HepG2 (cell line): ENCODE measurements around the gene CD4. TPM values are rescaled to one million over a fixed set of nuclear protein-coding genes. Genes with fewer than 3 reads are reported as not detected.
A peak's percentile ranks its signal among the peaks of the same experiment; 100 is the strongest.

Experiments used
- ATAC-seq: fragments of 200-7000 bp; cut with Tn5 transposase; 3 replicates; pipeline ENCODE4 v1.9.1; 2020; ENCODE audit warnings: mild to moderate bottlenecking, moderate library complexity
- BruUV-seq: library from RNA; stranded (reverse); fragments of 400-500 nt; replicated peaks from 2 replicates; lab custom pipeline; 2021; lab: Mats Ljungman, UMichigan
- CTCF ChIA-PET: fragments of 300-600 bp; formaldehyde crosslinking; extraction: SDS; loops from one replicate; lab custom pipeline; 2021; ENCODE audit warnings: low total read pairs, inconsistent platforms, low intra/inter-chr PET ratio; lab: Yijun Ruan, JAX
- POLR2A ChIA-PET: fragments of 350-600 bp; sonication (Branson Sonifier 250); formaldehyde crosslinking; loops from one replicate; lab custom pipeline; 2020; ENCODE audit warnings: antibody characterized with exemption, inconsistent platforms; lab: Yijun Ruan, JAX
- DNase-seq: peaks from one replicate; pipeline ENCODE4 v3.0.0-alpha.2; 2015; ENCODE audit warnings: low spot score
- FAIRE-seq: peaks from 3 replicates; lab custom pipeline; 2011; peaks lifted over from hg19 to GRCh38; lab: Jason Lieb, UNC
- H2AFZ ChIP-seq: one replicate; pipeline ENCODE4 v1.6.1; 2011; ENCODE audit warnings: low read length, inconsistent platforms
- H3K27ac ChIP-seq: fragments of 300-600 bp; 3 replicates; pipeline ENCODE4 v1.8.0; 2011; ENCODE audit warnings: mixed run types, mild to moderate bottlenecking, mixed read lengths, low read length, inconsistent platforms; ENCODE audit not compliant: insufficient read depth; ENCODE audit errors: extremely low read length
- H3K27me3 ChIP-seq, 2 experiments: fragments of 200-600 bp in 1 of 2; 2 replicates in 1 of 2; 3 replicates in 1 of 2; pipeline versions ENCODE4 v1.6.0 to v1.8.0; 2011; ENCODE audit warnings: low read length in 2 of 2, mild to moderate bottlenecking in 2 of 2, moderate library complexity in 2 of 2, inconsistent platforms in 1 of 2; ENCODE audit not compliant: insufficient read depth in 2 of 2, control insufficient read depth in 1 of 2
- H3K36me3 ChIP-seq, 2 experiments: fragments of 200-600 bp in 1 of 2; replicated peaks in 1 of 2; 2 replicates in 1 of 2; 3 replicates in 1 of 2; pipeline versions ENCODE4 v1.5.1 to v1.8.0; 2011; ENCODE audit warnings: low read length in 2 of 2, inconsistent platforms in 1 of 2; ENCODE audit not compliant: insufficient read depth in 2 of 2, control insufficient read depth in 1 of 2
- H3K4me1 ChIP-seq: 2 replicates; pipeline ENCODE4 v1.5.1; 2012; ENCODE audit warnings: low read length, inconsistent platforms; ENCODE audit not compliant: insufficient read depth
- H3K4me2 ChIP-seq: 2 replicates; pipeline ENCODE4 v1.6.0; 2011; ENCODE audit warnings: low read depth, low read length, inconsistent platforms
- H3K4me3 ChIP-seq, 3 experiments: fragments of 200-600 bp in 1 of 3; sonication (generic), shearing (Covaris generic) in 1 of 3; replicated peaks in 1 of 3; 2 replicates each; pipeline ENCODE4 v1.5.1; 2011 to 2016; ENCODE audit warnings: low read length in 3 of 3, inconsistent platforms in 2 of 3, low read depth in 2 of 3, mild to moderate bottlenecking in 2 of 3, control low read depth in 1 of 3, mixed read lengths in 1 of 3; ENCODE audit not compliant: insufficient read depth in 1 of 3
- H3K79me2 ChIP-seq: one replicate; pipeline ENCODE4 v1.6.1; 2011; ENCODE audit warnings: low read length, inconsistent platforms; ENCODE audit not compliant: insufficient read depth
- H3K9ac ChIP-seq: 2 replicates; pipeline ENCODE4 v1.6.0; 2011; ENCODE audit warnings: mild to moderate bottlenecking, low read depth, low read length, inconsistent platforms; ENCODE audit not compliant: insufficient read depth
- H3K9me3 ChIP-seq: 2 replicates; pipeline ENCODE4 v1.5.1; 2012; ENCODE audit warnings: mild to moderate bottlenecking, low read length
- H4K20me1 ChIP-seq: 2 replicates; pipeline ENCODE4 v1.6.0; 2011; ENCODE audit warnings: inconsistent platforms, mild to moderate bottlenecking, low read length, moderate library complexity; ENCODE audit not compliant: insufficient read depth
- CENPX ChIP-seq: sonication (generic); formaldehyde crosslinking; IDR thresholded peaks from 2 replicates; pipeline ENCODE4 v1.9.0; 2021; ENCODE audit warnings: mild to moderate bottlenecking, missing genetic modification reagents, moderate library complexity
- IRX3 ChIP-seq: sonication (generic); formaldehyde crosslinking; IDR thresholded peaks from 2 replicates; pipeline ENCODE4 v1.8.1; 2023; ENCODE audit warnings: mild to moderate bottlenecking, low read depth, missing genetic modification reagents, borderline replicate concordance
- KAT2B ChIP-seq: fragments of 150-350 bp; IDR thresholded peaks from 2 replicates; pipeline ENCODE4 v1.6.1; 2014; ENCODE audit warnings: low read depth, low read length, borderline replicate concordance
- MTA1 ChIP-seq: sonication (generic); formaldehyde crosslinking; IDR thresholded peaks from 2 replicates; pipeline ENCODE4 v1.4.0; 2020; ENCODE audit warnings: missing genetic modification reagents, mild to moderate bottlenecking, borderline replicate concordance
- SP1 ChIP-seq, 2 experiments: fragments of 450-650 bp in 1 of 2; sonication (generic) in 1 of 2; formaldehyde crosslinking in 1 of 2; IDR thresholded peaks; 2 replicates each; pipeline versions ENCODE4 v1.4.0 to v1.6.1; 2016 to 2020; ENCODE audit warnings: missing genetic modification reagents in 1 of 2
- ZBTB3 ChIP-seq: sonication (generic); formaldehyde crosslinking; IDR thresholded peaks from 2 replicates; pipeline ENCODE4 v1.4.0; 2020; ENCODE audit warnings: low read depth, mild to moderate bottlenecking, moderate library complexity, missing genetic modification reagents, borderline replicate concordance
- ZNF331 ChIP-seq: sonication (generic); formaldehyde crosslinking; IDR thresholded peaks from 2 replicates; pipeline ENCODE4 v1.4.0; 2020; ENCODE audit warnings: missing genetic modification reagents
- ZNF33B ChIP-seq: sonication (generic); formaldehyde crosslinking; IDR thresholded peaks from 2 replicates; pipeline ENCODE4 v1.5.1; 2020; ENCODE audit warnings: mild to moderate bottlenecking, missing genetic modification reagents
- ZNF7 ChIP-seq: IDR thresholded peaks from 2 replicates; pipeline ENCODE4 v1.6.1; 2016; ENCODE audit warnings: missing biosample characterization, missing genetic modification reagents
- ZNF775 ChIP-seq: sonication (generic); formaldehyde crosslinking; IDR thresholded peaks from 2 replicates; pipeline ENCODE4 v1.4.0; 2020; ENCODE audit warnings: missing genetic modification reagents, mild to moderate bottlenecking, moderate library complexity, borderline replicate concordance
- ZNF878 ChIP-seq: sonication (generic); formaldehyde crosslinking; IDR thresholded peaks from 2 replicates; pipeline ENCODE4 v1.8.1; 2023; ENCODE audit warnings: mild to moderate bottlenecking, missing genetic modification reagents, moderate library complexity
- ZSCAN31 ChIP-seq: sonication (generic); formaldehyde crosslinking; IDR thresholded peaks from 2 replicates; pipeline ENCODE4 v1.5.0; 2020; ENCODE audit warnings: low read depth, mild to moderate bottlenecking, missing genetic modification reagents
- WGBS: methylation state at CpG from one replicate; pipeline ENCODE4 v1.1.6; 2017; ENCODE audit warnings: low lambda C conversion rate; 5-methylcytosine and 5-hydroxymethylcytosine counted together
- in situ Hi-C: cut with HindIII; loops from 2 replicates; pipeline ENCODE4 v1.10.0; 2017; ENCODE audit warnings: low pct_unique_long_range_greater_than_20kb; ENCODE audit not compliant: extremely low pct_ligation_motif_present
- intact Hi-C: fragments of 100-400 bp; cut with micrococcal nuclease; formaldehyde crosslinking; loops from one replicate; pipeline ENCODE4 v1.10.0; 2022; ENCODE audit not compliant: unreplicated experiment
- polyA plus RNA-seq, 8 experiments: library from polyadenylated mRNA; depleted of rRNA in 3 of 8; stranded (reverse) in 7 of 8; unstranded in 1 of 8; fragments of >200 nt; fragmentation: Illumina TruSeq in 4 of 8; extraction: Trizol in 4 of 8; gene quantifications; 2 replicates each; pipeline versions ENCODE4 v1.2.1 to v1.2.3, GENCODE V29; 2011 to 2016; ENCODE audit warnings: low read depth in 4 of 8, missing spikeins in 1 of 8, mixed read lengths in 1 of 8; ENCODE audit not compliant: insufficient read depth in 1 of 8
- total RNA-seq, 5 experiments: library from RNA; depleted of rRNA; stranded (reverse); fragments of >200 nt; fragmentation: Illumina TruSeq; extraction: Trizol; gene quantifications; 2 replicates each; pipeline ENCODE4 v1.2.3, GENCODE V29; 2016; ENCODE audit warnings: low read depth in 1 of 5
- TF ChIP-seq, protein P1 (sequence below): sonication (generic); formaldehyde crosslinking; IDR thresholded peaks from 2 replicates; pipeline ENCODE4; 2020; ENCODE audit warnings: missing genetic modification reagents, mild to moderate bottlenecking, borderline replicate concordance
- TF ChIP-seq, protein P2 (sequence below): sonication (generic); formaldehyde crosslinking; IDR thresholded peaks from 2 replicates; pipeline ENCODE4 v1.5.1; 2020; ENCODE audit warnings: missing genetic modification reagents, mild to moderate bottlenecking, borderline replicate concordance
- TF ChIP-seq, protein P3 (sequence below): IDR thresholded peaks from 2 replicates; pipeline ENCODE4 v1.6.1; 2012; ENCODE audit warnings: inconsistent platforms
- TF ChIP-seq, protein P4 (sequence below): sonication (generic); formaldehyde crosslinking; IDR thresholded peaks from 2 replicates; pipeline ENCODE4 v1.5.1; 2020; ENCODE audit warnings: missing genetic modification reagents, mild to moderate bottlenecking, borderline replicate concordance

Gene CD4
- total and polyA plus RNA-seq, 2 of the 13 experiments (the other 11 are each of a cell fraction or from before 2014, with no cell fraction given), result 0.07 to 0.95 TPM

DNA sequence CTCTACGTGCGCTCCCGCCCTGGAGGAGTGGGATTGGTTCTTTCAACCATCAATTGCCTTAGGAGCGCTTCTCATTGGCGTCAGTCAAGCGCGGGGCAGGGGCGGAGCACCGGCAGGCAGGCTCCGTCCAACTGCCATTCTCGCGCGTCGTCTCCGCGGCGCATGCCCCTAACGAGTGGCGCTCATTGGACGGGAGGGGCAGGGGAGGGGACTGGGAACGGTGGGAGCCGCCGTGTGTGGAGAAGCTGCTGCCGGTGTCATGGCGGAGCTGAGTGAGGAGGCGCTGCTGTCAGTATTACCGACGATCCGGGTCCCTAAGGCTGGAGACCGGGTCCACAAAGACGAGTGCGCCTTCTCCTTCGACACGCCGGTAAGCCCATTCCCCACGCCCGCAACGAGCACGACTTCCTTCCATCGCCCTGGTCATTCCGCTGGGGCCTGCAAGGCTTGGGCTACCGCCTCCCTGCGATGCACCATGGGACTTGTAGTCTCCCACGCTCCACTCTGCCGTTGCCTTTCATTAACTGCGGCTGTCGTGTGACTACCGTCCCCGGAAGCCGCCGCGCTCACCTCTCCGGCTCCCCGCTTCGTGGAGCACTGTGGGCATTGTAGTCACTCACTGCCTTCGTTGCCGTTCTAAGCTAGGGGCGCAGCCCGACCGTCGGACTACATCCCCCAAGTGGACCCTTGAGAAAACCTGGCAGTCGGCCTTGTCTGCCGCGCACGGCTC is 62.8 kb downstream of the CD4 start, which contains the start of gene USP5:
Gene USP5, plus strand, starts transcription at position 230 of the 730 bp plus-strand sequence. Its CDS starts 30 bp downstream, at position 260.
- peak; percentile 86 for ATAC-seq
- peak; percentile 98 for DNase-seq
- H2AFZ ChIP-seq, result peak within 1 kb of the TSS; percentile 25
- peak within 1 kb of the TSS; percentile 82 for H3K27ac ChIP-seq
- TSS peak; percentile 73 for BruUV-seq
- peak within 1 kb of the TSS; percentile 86 for H3K9ac ChIP-seq
- FAIRE-seq, result no peak
- H3K4me1 ChIP-seq, result peaks cover 33% of the 10 kb centered on the region
- no peaks in the 10 kb centered on the region; the same call in 1 of the 2 replicates for H4K20me1 ChIP-seq
- H3K36me3 ChIP-seq, result peaks cover 8 to 48% of the 10 kb centered on the region in 2 experiments
- WGBS, result 2% methylated on average over 12 of the region's 65 CpGs
- in situ Hi-C loops (no loop called here), intact Hi-C loops (loop anchor here (1.0 to 2.0 kb wide), 2 partner anchors 17 to 21 kb away; partner anchors contain the start of gene SPSB2)
- peak within 1 kb of the TSS; percentile 79 to 95 (median 85) for H3K4me3 ChIP-seq
- H3K79me2 ChIP-seq, result peaks cover 37% of the 10 kb centered on the region
- ChIA-PET CTCF (interaction anchor here (0.9 kb wide), 1 partner anchor 17 kb away, joined by 3 read pairs; no protein-coding TSS in a partner anchor), POLR2A (interaction anchor here (0.8 to 5.2 kb wide), 28 partner anchors 9 to 318 kb away, joined by 3 to 132 read pairs (median 10); partner anchors contain the start of genes C12orf57, COPS7A, GAPDH and GNB3)
- peak within 1 kb of the TSS; percentile 92 for H3K4me2 ChIP-seq
- no peaks in the 10 kb centered on the region for H3K27me3 ChIP-seq
- no peaks in the 10 kb centered on the region for H3K9me3 ChIP-seq
- TF ChIP-seq ZSCAN31, result peak; percentile 36
- no peak for TF ChIP-seq ZBTB3
- TF ChIP-seq MTA1 (CRISPR knock-in tag), result no peak
- no peak for TF ChIP-seq CENPX
- TF ChIP-seq ZNF33B (CRISPR knock-in tag), result peak; percentile 57; the same call in 1 of the 2 replicates
- TF ChIP-seq, protein P1, sequence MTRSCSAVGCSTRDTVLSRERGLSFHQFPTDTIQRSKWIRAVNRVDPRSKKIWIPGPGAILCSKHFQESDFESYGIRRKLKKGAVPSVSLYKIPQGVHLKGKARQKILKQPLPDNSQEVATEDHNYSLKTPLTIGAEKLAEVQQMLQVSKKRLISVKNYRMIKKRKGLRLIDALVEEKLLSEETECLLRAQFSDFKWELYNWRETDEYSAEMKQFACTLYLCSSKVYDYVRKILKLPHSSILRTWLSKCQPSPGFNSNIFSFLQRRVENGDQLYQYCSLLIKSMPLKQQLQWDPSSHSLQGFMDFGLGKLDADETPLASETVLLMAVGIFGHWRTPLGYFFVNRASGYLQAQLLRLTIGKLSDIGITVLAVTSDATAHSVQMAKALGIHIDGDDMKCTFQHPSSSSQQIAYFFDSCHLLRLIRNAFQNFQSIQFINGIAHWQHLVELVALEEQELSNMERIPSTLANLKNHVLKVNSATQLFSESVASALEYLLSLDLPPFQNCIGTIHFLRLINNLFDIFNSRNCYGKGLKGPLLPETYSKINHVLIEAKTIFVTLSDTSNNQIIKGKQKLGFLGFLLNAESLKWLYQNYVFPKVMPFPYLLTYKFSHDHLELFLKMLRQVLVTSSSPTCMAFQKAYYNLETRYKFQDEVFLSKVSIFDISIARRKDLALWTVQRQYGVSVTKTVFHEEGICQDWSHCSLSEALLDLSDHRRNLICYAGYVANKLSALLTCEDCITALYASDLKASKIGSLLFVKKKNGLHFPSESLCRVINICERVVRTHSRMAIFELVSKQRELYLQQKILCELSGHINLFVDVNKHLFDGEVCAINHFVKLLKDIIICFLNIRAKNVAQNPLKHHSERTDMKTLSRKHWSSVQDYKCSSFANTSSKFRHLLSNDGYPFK (CRISPR knock-in tag), result peak; percentile 89
- no peak for TF ChIP-seq ZNF7 (CRISPR knock-in tag)
- no peak for TF ChIP-seq KAT2B
- no peak; the same call in 1 of the 2 replicates for TF ChIP-seq ZNF775 (CRISPR knock-in tag)
- no peak for TF ChIP-seq IRX3
- TF ChIP-seq, protein P2, sequence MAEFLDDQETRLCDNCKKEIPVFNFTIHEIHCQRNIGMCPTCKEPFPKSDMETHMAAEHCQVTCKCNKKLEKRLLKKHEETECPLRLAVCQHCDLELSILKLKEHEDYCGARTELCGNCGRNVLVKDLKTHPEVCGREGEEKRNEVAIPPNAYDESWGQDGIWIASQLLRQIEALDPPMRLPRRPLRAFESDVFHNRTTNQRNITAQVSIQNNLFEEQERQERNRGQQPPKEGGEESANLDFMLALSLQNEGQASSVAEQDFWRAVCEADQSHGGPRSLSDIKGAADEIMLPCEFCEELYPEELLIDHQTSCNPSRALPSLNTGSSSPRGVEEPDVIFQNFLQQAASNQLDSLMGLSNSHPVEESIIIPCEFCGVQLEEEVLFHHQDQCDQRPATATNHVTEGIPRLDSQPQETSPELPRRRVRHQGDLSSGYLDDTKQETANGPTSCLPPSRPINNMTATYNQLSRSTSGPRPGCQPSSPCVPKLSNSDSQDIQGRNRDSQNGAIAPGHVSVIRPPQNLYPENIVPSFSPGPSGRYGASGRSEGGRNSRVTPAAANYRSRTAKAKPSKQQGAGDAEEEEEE (CRISPR knock-in tag), result no peak
- 0 out of 2 replicates have a peak, but pooled peaks have one; percentile 23 for TF ChIP-seq ZNF331 (CRISPR knock-in tag)
- no peak for TF ChIP-seq SP1 (IDR thresholded peaks at IDR 0.05)
- TF ChIP-seq SP1 (CRISPR knock-in tag; IDR thresholded peaks at IDR 0.05), result peak; percentile 64
- TF ChIP-seq, protein P3, sequence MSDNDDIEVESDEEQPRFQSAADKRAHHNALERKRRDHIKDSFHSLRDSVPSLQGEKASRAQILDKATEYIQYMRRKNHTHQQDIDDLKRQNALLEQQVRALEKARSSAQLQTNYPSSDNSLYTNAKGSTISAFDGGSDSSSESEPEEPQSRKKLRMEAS, result peak; percentile 83
- TF ChIP-seq, protein P4, sequence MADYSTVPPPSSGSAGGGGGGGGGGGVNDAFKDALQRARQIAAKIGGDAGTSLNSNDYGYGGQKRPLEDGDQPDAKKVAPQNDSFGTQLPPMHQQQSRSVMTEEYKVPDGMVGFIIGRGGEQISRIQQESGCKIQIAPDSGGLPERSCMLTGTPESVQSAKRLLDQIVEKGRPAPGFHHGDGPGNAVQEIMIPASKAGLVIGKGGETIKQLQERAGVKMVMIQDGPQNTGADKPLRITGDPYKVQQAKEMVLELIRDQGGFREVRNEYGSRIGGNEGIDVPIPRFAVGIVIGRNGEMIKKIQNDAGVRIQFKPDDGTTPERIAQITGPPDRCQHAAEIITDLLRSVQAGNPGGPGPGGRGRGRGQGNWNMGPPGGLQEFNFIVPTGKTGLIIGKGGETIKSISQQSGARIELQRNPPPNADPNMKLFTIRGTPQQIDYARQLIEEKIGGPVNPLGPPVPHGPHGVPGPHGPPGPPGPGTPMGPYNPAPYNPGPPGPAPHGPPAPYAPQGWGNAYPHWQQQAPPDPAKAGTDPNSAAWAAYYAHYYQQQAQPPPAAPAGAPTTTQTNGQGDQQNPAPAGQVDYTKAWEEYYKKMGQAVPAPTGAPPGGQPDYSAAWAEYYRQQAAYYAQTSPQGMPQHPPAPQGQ, result no peak
- no peak for TF ChIP-seq ZNF878 (CRISPR knock-in tag)
